NB4 (cell line): ENCODE measurements around the gene PLCB3.

Source experiments
- DNase-seq: peaks from one replicate; pipeline ENCODE4 v3.0.0; 2010; ENCODE audit warnings: low read depth
- H3K4me3 ChIP-seq: one replicate; pipeline ENCODE4 v1.5.1; 2011; ENCODE audit warnings: mild to moderate bottlenecking, low read depth, low read length, moderate library complexity
- MYC ChIP-seq: IDR thresholded peaks from 2 replicates; pipeline ENCODE4 v1.6.1; 2011; ENCODE audit warnings: low read depth, low read length
- POLR2A ChIP-seq: IDR thresholded peaks from 2 replicates; pipeline ENCODE4 v1.6.1; 2011; ENCODE audit warnings: mild to moderate bottlenecking; ENCODE audit not compliant: insufficient read length; ENCODE audit errors: extremely low read depth
- TF ChIP-seq, protein P1 (sequence below): IDR thresholded peaks from 2 replicates; pipeline ENCODE4 v1.6.1; 2011; ENCODE audit warnings: low read depth, low read length
- TF ChIP-seq, protein P2 (sequence below): IDR thresholded peaks from one replicate; pipeline ENCODE4 v1.5.1; 2012; ENCODE audit warnings: low read depth, low read length

The PLCB3 gene

DNA sequence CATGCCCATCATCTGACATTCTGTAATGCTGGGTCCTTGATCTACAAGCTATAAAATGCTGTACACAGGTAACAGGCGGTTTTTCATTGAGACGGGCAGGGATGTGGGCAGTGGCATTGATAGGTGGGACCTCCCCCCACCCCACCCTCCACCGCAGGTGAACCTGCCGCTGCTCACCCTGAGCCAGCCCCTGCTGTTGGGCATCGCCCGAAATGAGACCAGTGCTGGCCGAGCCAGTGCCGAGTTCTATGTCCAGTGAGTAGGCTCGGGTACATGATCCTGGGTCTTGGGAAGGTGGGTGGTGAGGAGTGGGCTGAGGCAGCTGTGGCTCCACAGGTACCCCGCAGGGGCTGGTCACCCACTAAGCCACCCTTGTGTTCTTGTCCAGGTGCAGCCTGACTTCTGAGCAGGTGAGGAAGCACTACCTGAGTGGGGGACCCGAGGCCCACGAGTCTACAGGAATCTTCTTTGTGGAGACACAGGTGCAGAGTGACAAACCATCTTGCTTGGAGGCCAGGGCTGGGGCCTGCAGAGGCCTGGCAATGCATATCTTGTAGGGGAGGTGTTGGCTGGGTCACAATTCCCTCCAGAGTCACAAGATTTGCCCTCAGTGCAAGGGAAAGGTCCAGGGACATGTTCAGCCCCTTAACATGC lies 22.1 kb upstream of the PLCB3 start:
- no peak for DNase-seq
- TF ChIP-seq MYC (no peak), POLR2A (no peak)
- TF ChIP-seq, protein P1, sequence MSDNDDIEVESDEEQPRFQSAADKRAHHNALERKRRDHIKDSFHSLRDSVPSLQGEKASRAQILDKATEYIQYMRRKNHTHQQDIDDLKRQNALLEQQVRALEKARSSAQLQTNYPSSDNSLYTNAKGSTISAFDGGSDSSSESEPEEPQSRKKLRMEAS = no peak
- TF ChIP-seq, protein P2, sequence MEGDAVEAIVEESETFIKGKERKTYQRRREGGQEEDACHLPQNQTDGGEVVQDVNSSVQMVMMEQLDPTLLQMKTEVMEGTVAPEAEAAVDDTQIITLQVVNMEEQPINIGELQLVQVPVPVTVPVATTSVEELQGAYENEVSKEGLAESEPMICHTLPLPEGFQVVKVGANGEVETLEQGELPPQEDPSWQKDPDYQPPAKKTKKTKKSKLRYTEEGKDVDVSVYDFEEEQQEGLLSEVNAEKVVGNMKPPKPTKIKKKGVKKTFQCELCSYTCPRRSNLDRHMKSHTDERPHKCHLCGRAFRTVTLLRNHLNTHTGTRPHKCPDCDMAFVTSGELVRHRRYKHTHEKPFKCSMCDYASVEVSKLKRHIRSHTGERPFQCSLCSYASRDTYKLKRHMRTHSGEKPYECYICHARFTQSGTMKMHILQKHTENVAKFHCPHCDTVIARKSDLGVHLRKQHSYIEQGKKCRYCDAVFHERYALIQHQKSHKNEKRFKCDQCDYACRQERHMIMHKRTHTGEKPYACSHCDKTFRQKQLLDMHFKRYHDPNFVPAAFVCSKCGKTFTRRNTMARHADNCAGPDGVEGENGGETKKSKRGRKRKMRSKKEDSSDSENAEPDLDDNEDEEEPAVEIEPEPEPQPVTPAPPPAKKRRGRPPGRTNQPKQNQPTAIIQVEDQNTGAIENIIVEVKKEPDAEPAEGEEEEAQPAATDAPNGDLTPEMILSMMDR = no peak
- no peak overlapping the region for H3K4me3 ChIP-seq

DNA sequence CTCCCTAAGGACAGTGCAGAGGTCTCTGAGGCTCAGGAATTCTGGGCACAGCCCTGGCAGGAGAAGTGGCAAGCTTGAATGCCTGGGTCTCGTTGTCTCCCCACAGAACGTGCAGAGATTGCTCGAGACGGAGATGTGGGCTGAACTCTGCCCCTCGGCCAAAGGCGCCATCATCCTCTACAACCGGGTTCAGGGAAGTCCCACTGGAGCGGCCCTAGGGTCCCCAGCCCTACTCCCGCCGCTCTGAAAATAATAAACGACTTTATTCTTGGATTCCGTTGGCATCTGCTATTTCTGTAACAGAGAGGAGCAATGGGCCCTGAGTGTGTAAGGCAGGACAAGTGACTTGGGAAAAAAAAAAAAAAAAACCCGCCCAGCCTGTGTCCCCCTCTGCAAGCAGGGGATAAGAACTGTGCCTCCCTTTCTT lies 21.6 kb upstream of the PLCB3 start:
- H3K4me3 ChIP-seq = peak overlapping the region; percentile 70
- TF ChIP-seq POLR2A (no peak), MYC (no peak)
- TF ChIP-seq, protein P2 = no peak
- TF ChIP-seq, protein P1 = no peak
- DNase-seq = no peak

DNA sequence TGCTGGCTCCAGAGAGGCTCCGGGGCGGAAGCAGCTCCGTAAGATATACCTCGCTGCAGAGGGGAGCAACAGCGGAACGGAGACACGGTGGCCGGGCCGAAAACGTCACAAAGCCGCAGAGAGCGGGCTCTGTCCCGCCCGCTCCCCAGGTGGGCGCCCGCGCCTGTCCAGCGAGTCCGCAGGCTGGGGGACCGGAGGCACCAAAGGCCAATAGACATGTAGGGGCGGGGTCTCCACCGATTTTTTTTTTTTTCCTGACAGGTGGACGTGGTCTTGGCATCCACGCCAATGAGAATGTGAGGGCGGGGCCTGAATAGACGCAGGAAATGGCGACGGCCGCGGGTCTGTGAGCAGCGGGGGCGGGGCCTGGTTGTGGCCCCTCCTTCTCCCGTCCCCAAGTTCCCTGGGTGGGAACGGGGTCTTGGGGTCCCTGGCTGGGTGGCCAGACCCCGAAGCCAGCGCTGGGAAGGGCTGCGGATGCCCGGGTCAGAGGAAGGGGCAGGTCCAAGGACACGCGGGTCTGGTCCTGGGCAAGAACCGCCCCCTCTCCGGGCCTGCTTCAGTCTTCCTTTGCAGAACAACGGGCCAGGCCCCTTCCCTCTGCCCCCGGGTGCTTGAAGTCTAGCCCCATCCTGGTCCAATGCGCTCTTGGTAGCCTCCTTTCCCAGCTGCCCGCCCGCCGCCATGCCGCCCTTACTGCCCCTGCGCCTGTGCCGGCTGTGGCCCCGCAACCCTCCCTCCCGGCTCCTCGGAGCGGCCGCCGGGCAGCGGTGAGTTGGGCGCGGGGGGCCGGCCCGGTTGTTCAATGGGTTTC lies 21.0 kb upstream of the PLCB3 start, which contains the start of gene DNAJC4:
TSS of gene DNAJC4 (plus strand) at position 378 of the 814 bp plus-strand sequence. CDS start at position 685, 307 bp downstream.
- TF ChIP-seq POLR2A (peak; percentile 49), MYC (peak; percentile 55)
- TF ChIP-seq, protein P2 = no peak
- TF ChIP-seq, protein P1 = peak; percentile 46; the same call in 1 of the 2 replicates
- H3K4me3 ChIP-seq = peak within 1 kb of the TSS; percentile 70
- peak; percentile 95 for DNase-seq

DNA sequence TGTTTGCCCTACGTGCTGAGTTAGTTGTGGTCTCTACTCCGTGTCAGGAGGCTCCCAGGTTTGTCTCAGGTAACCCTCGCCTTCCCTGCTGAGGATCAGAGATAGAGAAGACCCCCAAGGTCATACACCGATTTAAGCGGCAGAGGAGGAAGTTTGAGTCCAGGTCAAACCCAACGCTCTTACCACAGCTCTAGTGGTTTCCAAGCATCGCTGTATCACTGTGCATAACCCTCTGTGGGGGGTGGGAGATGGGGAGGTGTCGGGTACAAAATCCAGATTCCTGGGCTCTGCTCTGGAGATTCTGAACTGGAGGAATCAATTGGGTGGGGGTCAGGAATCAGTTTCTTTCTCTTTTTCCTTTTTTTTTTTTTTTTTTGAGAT lies 20.4 kb upstream of the PLCB3 start:
- DNase-seq = peak; percentile 78
- TF ChIP-seq MYC = peak; percentile 16; the same call in 1 of the 2 replicates
- peak; percentile 2 for TF ChIP-seq POLR2A
- TF ChIP-seq, protein P1 = no peak
- peak overlapping the region; percentile 70 for H3K4me3 ChIP-seq

DNA sequence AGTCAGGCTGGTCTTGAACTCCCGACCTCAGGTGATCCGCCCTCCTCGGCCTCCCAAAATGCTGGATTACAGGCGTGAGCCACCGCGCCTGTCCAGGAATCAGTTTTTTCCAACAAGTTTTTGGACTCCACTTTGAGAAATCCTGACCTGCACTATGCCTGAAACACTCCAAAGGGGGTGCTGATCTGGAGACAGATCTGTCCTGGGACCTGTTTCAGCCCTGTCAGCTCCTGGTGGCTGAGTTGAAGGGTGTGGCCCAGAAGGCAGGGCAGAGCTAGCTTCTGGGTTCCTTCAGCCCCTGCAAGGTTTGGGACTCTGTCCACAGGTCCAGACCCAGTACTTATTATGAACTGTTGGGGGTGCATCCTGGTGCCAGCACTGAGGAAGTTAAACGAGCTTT lies 19.8 kb upstream of the PLCB3 start:
- H3K4me3 ChIP-seq = no peak overlapping the region
- TF ChIP-seq, protein P1 = no peak
- TF ChIP-seq MYC = no peak
- TF ChIP-seq, protein P2 = no peak
- no peak for TF ChIP-seq POLR2A
- DNase-seq = no peak
